ENCODE measurements around the gene FAR2.

The FAR2 gene

DNA sequence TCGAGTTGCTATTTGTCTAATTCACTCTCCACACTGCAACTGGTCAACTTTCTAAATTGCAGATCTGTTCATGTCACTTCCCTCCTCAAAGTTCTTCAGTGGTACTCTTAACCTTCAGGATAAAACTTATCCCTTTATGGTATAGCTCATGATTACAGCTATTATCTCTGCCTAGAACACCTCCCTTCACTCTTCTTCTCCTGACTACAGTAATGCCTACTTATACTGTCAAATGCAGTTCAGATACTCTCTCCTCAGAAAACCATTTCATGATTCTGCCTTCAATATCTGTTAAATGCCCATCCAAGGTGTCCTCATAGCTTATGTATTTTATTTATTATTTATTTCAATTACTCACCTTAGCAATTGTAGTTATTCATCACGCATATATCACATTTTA is 85.5 kb downstream of the FAR2 start:
- no peak overlapping the region for H3K4me3 ChIP-seq (ENCODE audit: low read length)
- TF ChIP-seq, protein P1, sequence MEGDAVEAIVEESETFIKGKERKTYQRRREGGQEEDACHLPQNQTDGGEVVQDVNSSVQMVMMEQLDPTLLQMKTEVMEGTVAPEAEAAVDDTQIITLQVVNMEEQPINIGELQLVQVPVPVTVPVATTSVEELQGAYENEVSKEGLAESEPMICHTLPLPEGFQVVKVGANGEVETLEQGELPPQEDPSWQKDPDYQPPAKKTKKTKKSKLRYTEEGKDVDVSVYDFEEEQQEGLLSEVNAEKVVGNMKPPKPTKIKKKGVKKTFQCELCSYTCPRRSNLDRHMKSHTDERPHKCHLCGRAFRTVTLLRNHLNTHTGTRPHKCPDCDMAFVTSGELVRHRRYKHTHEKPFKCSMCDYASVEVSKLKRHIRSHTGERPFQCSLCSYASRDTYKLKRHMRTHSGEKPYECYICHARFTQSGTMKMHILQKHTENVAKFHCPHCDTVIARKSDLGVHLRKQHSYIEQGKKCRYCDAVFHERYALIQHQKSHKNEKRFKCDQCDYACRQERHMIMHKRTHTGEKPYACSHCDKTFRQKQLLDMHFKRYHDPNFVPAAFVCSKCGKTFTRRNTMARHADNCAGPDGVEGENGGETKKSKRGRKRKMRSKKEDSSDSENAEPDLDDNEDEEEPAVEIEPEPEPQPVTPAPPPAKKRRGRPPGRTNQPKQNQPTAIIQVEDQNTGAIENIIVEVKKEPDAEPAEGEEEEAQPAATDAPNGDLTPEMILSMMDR (conservative IDR thresholded peaks at IDR 0.05; ENCODE audit: low read depth, low read length) = no peak
- no peak for DNase-seq (ENCODE audit: low read depth)

DNA sequence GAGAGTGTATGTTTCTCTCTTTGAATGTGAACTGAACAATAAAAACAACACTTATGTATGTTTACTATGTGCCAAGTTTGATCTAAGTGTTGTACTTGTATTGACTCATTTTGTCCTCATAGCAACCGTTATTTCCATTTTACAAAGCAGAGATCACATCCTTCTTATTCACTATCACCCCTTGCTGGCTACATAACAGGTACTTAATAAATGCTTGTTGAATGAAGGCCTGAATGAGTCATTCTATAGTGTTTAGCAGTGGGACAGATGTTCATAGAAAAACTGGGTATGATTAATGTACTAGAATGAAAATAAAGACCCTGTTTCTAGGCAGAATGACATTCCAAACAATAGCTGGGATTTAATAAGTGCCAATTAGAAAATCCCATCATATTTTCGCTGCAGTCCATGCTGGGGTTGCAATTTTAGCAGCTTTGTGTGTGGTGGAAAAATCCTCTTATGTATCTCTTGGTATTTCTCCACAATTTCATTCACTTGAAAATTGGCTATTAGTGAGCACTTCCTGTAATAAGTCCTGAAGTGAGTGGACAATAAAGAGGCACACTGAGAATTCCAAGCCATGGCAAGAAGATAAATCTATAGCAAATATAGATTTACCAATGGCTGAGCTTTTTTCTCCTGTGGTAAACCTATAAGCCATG is 86.0 kb downstream of the FAR2 start:
- TF ChIP-seq, protein P1 (conservative IDR thresholded peaks at IDR 0.05; ENCODE audit: low read depth, low read length) = no peak
- peak; percentile 71 for DNase-seq (ENCODE audit: low read depth)
- H3K4me3 ChIP-seq (ENCODE audit: low read length) = no peak overlapping the region

- TF ChIP-seq, protein P1 (conservative IDR thresholded peaks at IDR 0.05; ENCODE audit: low read depth, low read length) = no peak
- H3K4me3 ChIP-seq (ENCODE audit: low read length) = no peak overlapping the region
- DNase-seq (ENCODE audit: low read depth) = peak; percentile 81
Observed at GRCh38 chr12:29238822-29239291, 89.8 kb downstream of the FAR2 start.

DNA sequence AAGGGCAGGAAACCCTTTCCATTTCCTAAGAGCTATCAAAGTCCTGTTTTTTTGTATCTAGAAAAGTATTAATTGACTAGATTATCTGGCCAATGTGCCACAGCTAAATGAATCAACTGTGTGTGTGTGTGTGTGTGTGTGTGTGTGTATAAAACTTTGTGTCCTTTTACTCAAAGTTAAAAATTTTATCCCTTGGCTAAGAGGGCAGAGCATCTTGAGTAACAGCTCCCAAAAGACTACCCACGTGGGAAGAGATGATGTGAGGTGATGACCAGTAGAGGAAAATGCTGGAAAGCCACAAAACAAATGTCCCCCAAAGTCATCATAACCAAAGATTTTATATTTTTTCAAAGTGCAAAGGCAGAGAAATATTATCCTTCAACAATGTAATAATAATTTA is 90.3 kb downstream of the FAR2 start:
- no peak for DNase-seq (ENCODE audit: low read depth)
- H3K4me3 ChIP-seq (ENCODE audit: low read length) = no peak overlapping the region
- TF ChIP-seq, protein P1 (conservative IDR thresholded peaks at IDR 0.05; ENCODE audit: low read depth, low read length) = no peak

GRCh38 chr12:29240441-29240840 is 91.4 kb downstream of the FAR2 start:
- no peak for DNase-seq (ENCODE audit: low read depth)
- H3K4me3 ChIP-seq (ENCODE audit: low read length) = no peak overlapping the region

DNA sequence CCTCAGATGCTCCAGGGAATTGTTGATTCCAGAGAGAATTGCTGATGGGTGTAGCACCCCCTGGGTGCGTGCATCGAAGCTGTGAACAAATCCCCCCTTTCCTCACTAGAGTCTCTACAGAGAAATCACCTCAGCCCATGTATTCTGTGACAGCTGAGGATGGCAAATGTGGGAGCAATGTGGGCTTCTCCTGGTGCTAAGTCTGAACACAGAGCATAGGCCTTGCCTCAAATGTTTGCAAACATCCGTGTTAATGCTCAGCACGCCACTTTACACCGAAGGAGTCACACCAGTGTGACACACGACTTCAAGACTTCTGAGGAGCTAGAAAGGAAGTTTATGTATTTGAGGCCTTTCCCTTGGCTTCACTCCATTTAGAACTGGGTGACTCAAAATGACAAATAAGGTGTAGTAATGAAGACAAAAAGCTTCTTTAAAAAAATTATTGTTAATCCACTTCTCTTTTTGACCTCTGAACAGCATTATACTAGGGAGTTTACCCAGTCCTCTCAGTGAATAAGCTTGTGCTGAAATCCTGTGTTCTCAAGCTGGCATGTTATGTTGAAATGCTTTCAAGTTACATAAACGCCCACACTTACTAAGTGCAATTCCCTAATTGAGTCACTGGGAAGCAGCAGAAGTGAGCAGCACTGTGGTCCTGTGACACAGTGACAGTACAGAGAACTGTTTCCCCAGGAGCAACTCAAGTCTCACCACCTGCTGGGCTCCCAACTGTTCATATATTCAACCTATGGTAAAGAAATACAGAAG is 92.9 kb downstream of the FAR2 start:
- DNase-seq (ENCODE audit: low read depth) = peak; percentile 85
- TF ChIP-seq, protein P1 (conservative IDR thresholded peaks at IDR 0.05; ENCODE audit: low read depth, low read length) = peak; percentile 18
- H3K4me3 ChIP-seq (ENCODE audit: low read length) = no peak overlapping the region

More at GRCh38 chr12:29240441-29240840, 91.4 kb downstream of the FAR2 start:
- TF ChIP-seq, protein P1 (conservative IDR thresholded peaks at IDR 0.05; ENCODE audit: low read depth, low read length) = no peak

All from retinal pigment epithelial cell (primary cell).